Mesendoderm (in vitro differentiated cells): ENCODE data around the gene SLC2A4.

Experiments used
- DNase-seq: peaks from one replicate; pipeline ENCODE4 v3.0.0; 2013
- H2AK5ac ChIP-seq: 2 replicates; pipeline ENCODE4 v1.6.1; 2013; ENCODE audit warnings: low read length, inconsistent platforms
- H2BK120ac ChIP-seq: 2 replicates; pipeline ENCODE4 v1.6.1; 2013; ENCODE audit warnings: low read depth, mild to moderate bottlenecking, low read length, moderate library complexity, mixed read lengths
- H2BK15ac ChIP-seq: replicated peaks from 2 replicates; pipeline ENCODE4 v1.6.1; 2013; ENCODE audit warnings: low read depth, mild to moderate bottlenecking, moderate library complexity
- H2BK5ac ChIP-seq: 2 replicates; pipeline ENCODE4 v1.6.1; 2013; ENCODE audit warnings: low read length, inconsistent platforms
- H3K18ac ChIP-seq: 2 replicates; pipeline ENCODE4 v1.6.1; 2013; ENCODE audit warnings: mild to moderate bottlenecking, low read length, mixed read lengths
- H3K23ac ChIP-seq: one replicate; pipeline ENCODE4 v1.6.1; 2013; ENCODE audit warnings: low read length
- H3K27ac ChIP-seq: 2 replicates; pipeline ENCODE4 v1.5.1; 2013; ENCODE audit warnings: low read depth, mild to moderate bottlenecking, inconsistent platforms, low read length, moderate library complexity
- H3K27me3 ChIP-seq: 2 replicates; pipeline ENCODE4 v1.6.1; 2013; ENCODE audit warnings: low read length, control low read depth, mild to moderate bottlenecking, inconsistent platforms; ENCODE audit not compliant: insufficient read depth, poor library complexity
- H3K36me3 ChIP-seq: 2 replicates; pipeline ENCODE4 v1.6.1; 2013; ENCODE audit warnings: low read length, inconsistent platforms; ENCODE audit not compliant: control insufficient read depth, insufficient read depth
- H3K4ac ChIP-seq: one replicate; pipeline ENCODE4 v1.6.1; 2013; ENCODE audit warnings: low read depth, mild to moderate bottlenecking, low read length, moderate library complexity
- H3K4me1 ChIP-seq: 2 replicates; pipeline ENCODE4 v1.6.1; 2013; ENCODE audit warnings: low read depth, low read length, inconsistent platforms; ENCODE audit not compliant: control insufficient read depth
- H3K4me2 ChIP-seq: 2 replicates; pipeline ENCODE4 v1.6.1; 2013; ENCODE audit warnings: low read length
- H3K4me3 ChIP-seq: 2 replicates; pipeline ENCODE4 v1.5.1; 2013; ENCODE audit warnings: mild to moderate bottlenecking, low read length
- H3K56ac ChIP-seq: one replicate; pipeline ENCODE4 v1.6.1; 2013; ENCODE audit warnings: low read length
- H3K79me1 ChIP-seq: 2 replicates; pipeline ENCODE4 v1.6.1; 2013; ENCODE audit warnings: low read length, inconsistent platforms
- H3K79me2 ChIP-seq: 2 replicates; pipeline ENCODE4 v1.6.1; 2013; ENCODE audit warnings: mild to moderate bottlenecking, low read length; ENCODE audit not compliant: control insufficient read depth, insufficient read depth
- H3K9ac ChIP-seq: 2 replicates; pipeline ENCODE4 v1.6.1; 2013; ENCODE audit warnings: low read length, inconsistent platforms
- H4K5ac ChIP-seq: one replicate; pipeline ENCODE4 v1.6.1; 2013; ENCODE audit warnings: low read length
- H4K8ac ChIP-seq: one replicate; pipeline ENCODE4 v1.6.1; 2013; ENCODE audit warnings: low read depth, mild to moderate bottlenecking, control low read depth, low read length, moderate library complexity
- whole genome bisulfite sequencing: extraction: QIAGEN DNeasy Blood & Tissue Kit; methylation state at CpG from one replicate; pipeline ENCODE4 v1.1.7; 2013; ENCODE audit warnings: low lambda C conversion rate, missing lambda C conversion rate; ENCODE audit not compliant: insufficient coverage; ENCODE audit errors: extremely low coverage; 5-methylcytosine and 5-hydroxymethylcytosine counted together

Gene SLC2A4

GRCh38 chr17:7250695-7251627, 30.6 kb upstream of the SLC2A4 start:
- H3K4me2 ChIP-seq, result peak overlapping the region; percentile 81
- peak overlapping the region; percentile 89 for H3K23ac ChIP-seq
- WGBS, result no CpG with 5 or more reads among the region's 55 CpGs
- peaks cover 2% of the 10 kb centered on the region for H3K36me3 ChIP-seq
- H3K9ac ChIP-seq, result peak overlapping the region; percentile 95
- H3K4ac ChIP-seq, result peak overlapping the region; percentile 98
- peak overlapping the region; percentile 70 for H2BK5ac ChIP-seq
- H3K18ac ChIP-seq, result peak overlapping the region; percentile 96
- H3K79me2 ChIP-seq, result peaks cover 44% of the 10 kb centered on the region
- peak overlapping the region; percentile 100 for H3K27ac ChIP-seq
- no peak overlapping the region for H4K5ac ChIP-seq
- peak overlapping the region; percentile 89 for H3K4me3 ChIP-seq
- H2BK15ac ChIP-seq, result no peak overlapping the region
- H2BK120ac ChIP-seq, result no peak overlapping the region
- peak overlapping the region; percentile 96 for H3K56ac ChIP-seq
- no peak overlapping the region for H2AK5ac ChIP-seq
- H3K79me1 ChIP-seq, result peaks cover 10% of the 10 kb centered on the region
- peaks cover 3% of the 10 kb centered on the region for H3K4me1 ChIP-seq
- peak; percentile 16 for DNase-seq
- peak overlapping the region; percentile 94 for H4K8ac ChIP-seq
- no peaks in the 10 kb centered on the region for H3K27me3 ChIP-seq

DNA sequence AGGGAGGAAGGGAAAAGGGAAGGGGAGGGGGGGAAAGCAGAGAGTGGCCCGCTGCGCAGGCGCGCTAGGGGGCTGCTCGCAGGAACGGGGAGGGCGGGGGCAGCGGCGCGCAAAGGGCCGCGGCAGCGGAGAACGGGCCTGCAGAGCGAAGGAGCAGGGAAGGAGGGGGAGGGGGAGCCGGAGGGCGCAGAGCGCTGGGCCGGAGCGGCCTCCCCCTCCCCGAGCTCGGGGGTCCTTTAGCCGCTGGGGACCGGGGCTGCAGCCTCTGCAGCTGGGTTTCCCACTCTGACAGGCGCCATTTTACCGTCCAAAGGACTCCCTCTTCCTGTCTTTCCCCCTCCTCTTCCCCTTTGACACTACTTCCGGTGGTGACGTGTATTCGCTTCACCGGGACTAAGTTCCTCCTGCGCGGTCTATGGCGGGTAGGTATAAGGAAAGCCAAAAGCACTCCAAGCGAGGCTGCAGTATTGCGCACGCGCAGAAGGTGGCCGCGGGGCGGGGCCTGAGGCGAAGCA, 29.8 kb upstream of the SLC2A4 start, which contains the start of gene CTDNEP1:
Gene CTDNEP1 (minus strand): TSS at position 74 of the 515 bp plus-strand sequence. CDS start 438 bp downstream, outside the sequence.
- no CpG with 5 or more reads among the region's 41 CpGs for WGBS
- H2BK120ac ChIP-seq, result no peak within 1 kb of the TSS
- peak within 1 kb of the TSS; percentile 89 for H3K4me3 ChIP-seq
- peak within 1 kb of the TSS; percentile 89 for H3K23ac ChIP-seq
- peaks cover 10% of the 10 kb centered on the region for H3K79me1 ChIP-seq
- no peak within 1 kb of the TSS for H2AK5ac ChIP-seq
- no peaks in the 10 kb centered on the region for H3K27me3 ChIP-seq
- peak within 1 kb of the TSS; percentile 94 for H4K8ac ChIP-seq
- H4K5ac ChIP-seq, result no peak within 1 kb of the TSS
- peak within 1 kb of the TSS; percentile 70 for H2BK5ac ChIP-seq
- H3K9ac ChIP-seq, result peak within 1 kb of the TSS; percentile 95
- peaks cover 2% of the 10 kb centered on the region for H3K36me3 ChIP-seq
- H3K4me2 ChIP-seq, result peak within 1 kb of the TSS; percentile 81
- peak within 1 kb of the TSS; percentile 96 for H3K56ac ChIP-seq
- peak within 1 kb of the TSS; percentile 96 for H3K18ac ChIP-seq
- H2BK15ac ChIP-seq, result no peak within 1 kb of the TSS
- H3K27ac ChIP-seq, result peak within 1 kb of the TSS; percentile 100
- H3K4ac ChIP-seq, result peak within 1 kb of the TSS; percentile 98
- peaks cover 3% of the 10 kb centered on the region for H3K4me1 ChIP-seq
- peak; percentile 100 for DNase-seq
- peaks cover 44% of the 10 kb centered on the region for H3K79me2 ChIP-seq

- peak within 1 kb of the TSS; percentile 94 for H4K8ac ChIP-seq
- peaks cover 9% of the 10 kb centered on the region for H3K79me1 ChIP-seq
- peak within 1 kb of the TSS; percentile 70 for H2BK5ac ChIP-seq
- H3K4me3 ChIP-seq, result peak within 1 kb of the TSS; percentile 89
- H3K4me2 ChIP-seq, result peak within 1 kb of the TSS; percentile 81
- peak within 1 kb of the TSS; percentile 95 for H3K9ac ChIP-seq
- H2BK15ac ChIP-seq, result no peak within 1 kb of the TSS
- H3K4ac ChIP-seq, result peak within 1 kb of the TSS; percentile 98
- DNase-seq, result peak; percentile 98
- H3K56ac ChIP-seq, result peak within 1 kb of the TSS; percentile 96
- no CpG with 5 or more reads among the region's 55 CpGs for WGBS
- H2BK120ac ChIP-seq, result no peak within 1 kb of the TSS
- H3K36me3 ChIP-seq, result peaks cover 2% of the 10 kb centered on the region
- H3K27me3 ChIP-seq, result no peaks in the 10 kb centered on the region
- H4K5ac ChIP-seq, result no peak within 1 kb of the TSS
- H3K27ac ChIP-seq, result peak within 1 kb of the TSS; percentile 100
- peak within 1 kb of the TSS; percentile 96 for H3K18ac ChIP-seq
- peaks cover 3% of the 10 kb centered on the region for H3K4me1 ChIP-seq
- H3K79me2 ChIP-seq, result peaks cover 41% of the 10 kb centered on the region
- peak within 1 kb of the TSS; percentile 89 for H3K23ac ChIP-seq
- H2AK5ac ChIP-seq, result no peak within 1 kb of the TSS
Measured at GRCh38 chr17:7252176-7253043, 29.1 kb upstream of the SLC2A4 start, which contains the start of gene ELP5. Gene ELP5 (plus strand): TSS chr17:7252215. CDS start chr17:7252551, 336 bp downstream.

- H4K8ac ChIP-seq, result no peak overlapping the region
- no peak for DNase-seq
- no peak overlapping the region for H3K27ac ChIP-seq
- H3K18ac ChIP-seq, result no peak overlapping the region
- H3K56ac ChIP-seq, result peak overlapping the region; percentile 96
- no peak overlapping the region for H3K23ac ChIP-seq
- peak overlapping the region; percentile 89 for H3K9ac ChIP-seq
- H3K4ac ChIP-seq, result no peak overlapping the region
- H3K4me2 ChIP-seq, result no peak overlapping the region
- peaks cover 3% of the 10 kb centered on the region for H3K4me1 ChIP-seq
- H2AK5ac ChIP-seq, result no peak overlapping the region
- WGBS, result no CpG with 5 or more reads among the region's 5 CpGs
- H3K79me2 ChIP-seq, result peaks cover 38% of the 10 kb centered on the region
- peaks cover 9% of the 10 kb centered on the region for H3K79me1 ChIP-seq
- no peak overlapping the region for H4K5ac ChIP-seq
- peaks cover 2% of the 10 kb centered on the region for H3K36me3 ChIP-seq
- H2BK120ac ChIP-seq, result no peak overlapping the region
- H3K4me3 ChIP-seq, result no peak overlapping the region
- no peak overlapping the region for H2BK5ac ChIP-seq
- H2BK15ac ChIP-seq, result no peak overlapping the region
- H3K27me3 ChIP-seq, result no peaks in the 10 kb centered on the region
Measured at GRCh38 chr17:7253082-7253481, 28.4 kb upstream of the SLC2A4 start.

DNA sequence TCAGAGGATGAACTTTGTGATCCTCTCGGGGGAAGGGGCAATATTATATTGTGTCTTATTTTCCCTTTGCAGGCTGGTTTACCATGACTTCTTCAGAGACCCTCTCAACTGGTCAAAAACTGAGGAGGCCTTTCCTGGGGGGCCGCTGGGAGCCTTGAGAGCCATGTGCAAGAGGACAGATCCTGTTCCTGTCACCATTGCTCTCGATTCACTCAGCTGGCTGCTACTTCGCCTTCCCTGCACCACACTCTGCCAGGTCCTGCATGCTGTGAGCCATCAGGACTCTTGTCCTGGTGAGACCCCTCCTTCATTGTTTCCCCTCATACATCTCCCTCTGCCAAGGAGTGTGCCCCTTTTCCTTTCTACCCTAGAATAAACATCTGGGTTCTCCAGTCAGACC, 27.0 kb upstream of the SLC2A4 start:
- Histone ChIP-seq H4K8ac (no peak overlapping the region), H3K4ac (no peak overlapping the region), H2AK5ac (no peak overlapping the region), H3K36me3 (peaks cover 4% of the 10 kb centered on the region), H2BK5ac (no peak overlapping the region), H3K56ac (peak overlapping the region; percentile 46), H3K4me1 (peaks cover 3% of the 10 kb centered on the region), H3K27me3 (no peaks in the 10 kb centered on the region), H2BK15ac (no peak overlapping the region), H3K18ac (no peak overlapping the region), H4K5ac (no peak overlapping the region), H3K4me3 (no peak overlapping the region), H3K4me2 (no peak overlapping the region), H3K79me2 (peaks cover 29% of the 10 kb centered on the region), H3K23ac (no peak overlapping the region), H3K27ac (no peak overlapping the region), H3K79me1 (peaks cover 4% of the 10 kb centered on the region), H2BK120ac (no peak overlapping the region), H3K9ac (no peak overlapping the region)
- DNase-seq, result no peak
- no CpG with 5 or more reads among the region's 4 CpGs for WGBS
